Forelimb muscle (tissue), 1 donor: ENCODE measurements around the gene S100PBP. TPM values are rescaled to one million over a fixed set of nuclear protein-coding genes. Genes with fewer than 3 reads are reported as not detected.

Experiments
- DNase-seq: peaks from one replicate; pipeline ENCODE4 v3.0.0-alpha.2; 2013; ENCODE audit warnings: low read depth
- polyA plus RNA-seq: library from polyadenylated mRNA; unstranded; fragments of 120-200 nt; gene quantifications from one replicate; pipeline ENCODE4 v1.2.1, GENCODE V29; 2013; ENCODE audit not compliant: insufficient read length

S100PBP gene
- polyA plus RNA-seq, 1 donor = 22.5 TPM

DNA sequence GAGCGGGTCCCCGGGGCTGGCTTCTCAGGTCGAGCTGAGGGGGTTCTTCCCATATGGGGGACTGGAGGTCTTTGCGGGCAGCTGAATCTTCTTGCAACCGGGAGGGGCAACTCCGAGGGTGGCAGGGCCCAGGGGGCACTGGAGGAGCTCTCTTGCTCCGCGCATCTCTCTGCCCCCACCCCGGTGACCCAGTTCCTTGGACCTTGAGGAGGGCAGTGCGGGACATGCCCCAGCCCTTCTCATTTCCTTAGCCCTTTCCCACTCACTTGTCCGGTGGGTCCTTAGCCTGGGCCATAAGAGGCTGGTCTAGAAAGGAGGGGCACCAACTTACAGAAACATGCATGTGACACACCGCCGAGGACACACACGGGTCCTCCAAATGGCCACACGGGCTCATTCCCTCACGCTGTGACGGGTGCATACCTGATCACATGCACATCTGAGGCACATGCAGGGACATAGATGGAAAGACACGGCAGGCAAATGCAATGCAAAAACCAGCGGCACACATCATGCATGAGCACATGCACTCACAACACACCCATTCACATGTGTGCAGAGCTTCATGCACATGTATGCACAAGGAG, 69.5 kb downstream of the S100PBP start:
- no peak for DNase-seq

GRCh38 chr1:32887623-32888022, 70.2 kb downstream of the S100PBP start:
- DNase-seq = no peak

DNA sequence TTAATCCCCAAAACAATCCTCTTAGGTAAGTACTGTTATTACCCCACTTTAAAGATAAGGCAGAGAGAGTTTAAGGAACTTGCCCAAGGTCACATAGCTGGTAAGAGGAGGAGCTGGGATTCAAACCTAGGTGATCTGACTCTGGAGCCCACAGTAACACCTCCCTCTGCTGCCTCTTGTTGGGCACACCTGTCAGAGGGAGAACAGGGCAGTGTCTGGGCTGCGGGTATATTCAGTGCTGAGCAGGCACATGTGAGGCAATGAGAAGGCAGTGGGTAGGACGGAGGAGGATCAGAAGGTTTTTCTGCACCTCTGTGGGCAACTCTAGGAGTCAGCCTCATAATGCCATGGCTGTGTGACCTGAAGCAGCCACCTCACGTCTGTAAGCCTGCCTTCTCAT, 70.7 kb downstream of the S100PBP start:
- DNase-seq = no peak

DNA sequence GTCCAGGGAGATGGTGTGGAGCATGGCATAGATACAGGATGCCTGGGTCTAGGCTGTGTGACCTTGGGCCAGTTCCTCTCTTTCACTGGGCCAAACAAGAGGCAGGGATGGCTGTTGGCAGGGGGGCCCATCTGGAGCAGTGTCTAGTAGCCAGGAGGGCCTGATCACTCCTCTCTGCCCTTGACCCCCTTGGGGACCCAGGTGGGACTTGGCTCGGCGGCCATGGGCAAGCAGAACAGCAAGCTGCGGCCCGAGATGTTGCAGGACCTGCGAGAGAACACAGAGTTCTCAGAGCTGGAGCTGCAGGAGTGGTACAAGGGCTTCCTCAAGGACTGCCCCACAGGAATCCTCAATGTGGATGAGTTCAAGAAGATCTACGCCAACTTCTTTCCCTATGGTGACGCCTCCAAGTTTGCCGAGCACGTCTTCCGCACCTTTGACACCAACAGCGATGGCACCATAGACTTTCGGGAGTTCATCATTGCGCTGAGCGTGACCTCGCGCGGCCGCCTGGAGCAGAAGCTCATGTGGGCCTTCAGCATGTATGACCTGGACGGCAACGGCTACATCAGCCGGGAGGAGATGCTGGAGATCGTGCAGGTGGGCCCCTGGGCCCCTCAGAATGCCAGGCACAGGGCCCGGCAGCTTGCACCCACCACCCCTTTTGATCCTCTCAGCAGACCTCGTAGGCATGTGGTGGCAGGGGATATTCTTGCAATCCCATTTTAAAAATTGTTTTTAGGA, 71.4 kb downstream of the S100PBP start:
- DNase-seq = no peak

GRCh38 chr1:32889731-32890278, 72.4 kb downstream of the S100PBP start:
- DNase-seq = no peak

- DNase-seq = no peak
These were observed 73.2 kb downstream of the S100PBP start for GRCh38 chr1:32890516-32891240.

DNA sequence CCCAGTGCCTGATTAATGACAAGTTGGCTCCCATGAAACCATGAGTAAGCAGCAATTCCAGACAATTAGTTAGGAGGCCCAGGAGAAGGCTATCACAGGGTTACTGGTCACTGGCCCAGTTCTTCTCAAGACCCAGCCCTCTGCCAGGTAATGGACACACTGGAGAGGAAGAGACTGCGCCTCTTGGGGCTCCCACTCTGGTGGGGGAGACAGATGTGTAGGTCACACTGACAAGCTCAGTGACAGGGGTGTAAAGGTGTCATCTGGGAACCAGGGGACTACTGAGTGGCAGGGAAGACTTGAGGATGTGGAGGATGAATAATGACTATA, 73.8 kb downstream of the S100PBP start:
- no peak for DNase-seq

GRCh38 chr1:32891630-32892029, 74.2 kb downstream of the S100PBP start:
- no peak for DNase-seq

DNA sequence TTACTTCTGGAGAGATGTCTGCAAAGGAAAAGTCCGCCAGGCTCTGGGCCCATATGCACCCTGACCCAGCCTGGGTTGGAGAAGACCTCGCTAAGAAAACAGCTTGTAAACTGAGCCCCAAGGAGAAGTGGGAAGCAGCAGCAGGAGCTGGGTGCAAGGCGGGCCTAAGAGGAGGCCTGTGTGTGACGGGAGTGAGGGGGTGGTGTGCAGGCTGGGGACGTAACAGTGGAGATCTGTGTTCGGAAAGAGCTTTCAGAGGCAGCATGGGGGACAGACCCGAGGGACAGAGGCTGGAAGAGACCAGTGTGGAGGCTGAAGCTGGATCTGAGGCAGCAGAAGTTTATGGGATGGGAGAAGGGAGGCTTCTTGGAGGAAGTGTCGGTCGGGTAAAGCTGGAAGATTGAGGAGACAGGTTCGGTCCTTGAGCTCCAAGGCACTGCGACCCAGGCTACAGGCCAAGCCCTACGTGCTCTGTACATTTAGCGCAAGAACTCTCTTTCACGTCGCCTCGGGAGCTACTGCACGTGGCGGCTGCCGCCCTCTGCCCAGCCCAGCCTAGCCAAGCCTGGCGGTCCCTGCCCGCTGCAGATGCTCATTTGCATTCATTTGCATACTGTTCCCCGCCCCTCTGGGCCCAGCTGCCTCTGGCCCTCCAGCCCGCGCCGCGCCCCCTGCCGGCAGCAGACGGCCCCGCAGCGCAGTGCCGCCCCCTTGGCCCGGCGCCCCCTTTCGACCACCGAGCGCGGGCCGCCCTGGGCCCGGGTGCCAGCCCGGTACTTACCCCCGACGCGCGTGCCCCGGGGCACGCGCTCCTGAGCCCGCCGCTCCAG, 75.1 kb downstream of the S100PBP start:
- no peak for DNase-seq

DNA sequence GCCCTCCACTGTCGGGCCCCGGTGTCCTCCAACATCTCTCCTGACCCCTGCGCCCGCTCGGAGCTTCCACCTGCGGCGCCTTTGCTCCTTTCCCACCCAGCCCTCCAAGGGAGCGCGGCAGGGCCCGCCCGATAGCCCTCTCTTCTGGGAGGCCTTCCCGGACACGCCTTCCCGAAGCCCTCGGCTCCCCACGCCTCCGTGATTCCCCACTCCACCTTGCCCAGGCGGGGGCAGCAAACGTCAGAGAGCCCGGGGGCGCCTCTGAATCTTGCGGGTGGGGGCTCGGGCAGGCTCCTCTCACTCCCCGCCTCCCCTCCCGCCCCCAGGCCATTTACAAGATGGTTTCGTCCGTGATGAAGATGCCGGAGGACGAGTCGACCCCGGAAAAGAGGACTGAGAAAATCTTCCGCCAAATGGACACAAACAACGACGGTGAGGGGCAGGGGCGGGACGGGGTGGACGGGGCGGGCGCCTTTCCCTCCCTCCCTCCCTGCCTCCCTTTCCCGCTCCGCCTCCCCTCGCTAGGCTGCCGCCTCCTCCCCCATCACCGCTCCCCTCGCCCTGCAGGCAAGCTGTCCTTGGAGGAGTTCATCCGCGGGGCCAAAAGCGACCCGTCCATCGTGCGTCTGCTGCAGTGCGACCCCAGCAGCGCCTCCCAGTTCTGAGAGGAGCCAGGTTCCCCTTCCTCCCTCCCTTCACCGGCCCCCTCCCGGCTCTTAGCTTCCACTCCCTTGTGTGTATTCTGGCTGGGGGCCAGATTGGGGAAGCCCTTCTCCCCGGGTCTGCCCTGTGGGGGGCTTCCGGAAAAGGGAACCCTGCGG, 76.0 kb downstream of the S100PBP start:
- DNase-seq = no peak

- DNase-seq = no peak
These were observed 76.7 kb downstream of the S100PBP start for GRCh38 chr1:32894019-32894600.

DNA sequence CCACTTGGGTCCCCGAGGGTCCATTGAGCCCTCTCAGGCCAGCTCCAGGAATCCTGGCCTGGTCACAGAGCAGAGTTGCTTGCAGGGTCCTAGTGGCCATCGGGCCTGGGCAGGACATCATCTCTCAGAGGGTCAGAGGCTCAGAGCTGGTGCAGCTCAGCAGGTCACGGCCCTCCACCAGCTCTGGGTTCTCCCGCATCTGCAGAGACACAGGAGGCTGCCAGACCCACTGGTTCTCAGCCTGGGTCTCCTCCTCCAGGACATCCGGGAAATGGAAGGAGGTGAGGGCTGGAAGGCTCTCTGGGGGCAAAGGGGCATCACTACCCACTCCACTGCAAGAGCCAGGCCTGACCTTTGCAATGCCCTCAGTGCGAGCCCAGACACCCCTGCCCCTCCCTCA, 77.2 kb downstream of the S100PBP start:
- DNase-seq = no peak

DNA sequence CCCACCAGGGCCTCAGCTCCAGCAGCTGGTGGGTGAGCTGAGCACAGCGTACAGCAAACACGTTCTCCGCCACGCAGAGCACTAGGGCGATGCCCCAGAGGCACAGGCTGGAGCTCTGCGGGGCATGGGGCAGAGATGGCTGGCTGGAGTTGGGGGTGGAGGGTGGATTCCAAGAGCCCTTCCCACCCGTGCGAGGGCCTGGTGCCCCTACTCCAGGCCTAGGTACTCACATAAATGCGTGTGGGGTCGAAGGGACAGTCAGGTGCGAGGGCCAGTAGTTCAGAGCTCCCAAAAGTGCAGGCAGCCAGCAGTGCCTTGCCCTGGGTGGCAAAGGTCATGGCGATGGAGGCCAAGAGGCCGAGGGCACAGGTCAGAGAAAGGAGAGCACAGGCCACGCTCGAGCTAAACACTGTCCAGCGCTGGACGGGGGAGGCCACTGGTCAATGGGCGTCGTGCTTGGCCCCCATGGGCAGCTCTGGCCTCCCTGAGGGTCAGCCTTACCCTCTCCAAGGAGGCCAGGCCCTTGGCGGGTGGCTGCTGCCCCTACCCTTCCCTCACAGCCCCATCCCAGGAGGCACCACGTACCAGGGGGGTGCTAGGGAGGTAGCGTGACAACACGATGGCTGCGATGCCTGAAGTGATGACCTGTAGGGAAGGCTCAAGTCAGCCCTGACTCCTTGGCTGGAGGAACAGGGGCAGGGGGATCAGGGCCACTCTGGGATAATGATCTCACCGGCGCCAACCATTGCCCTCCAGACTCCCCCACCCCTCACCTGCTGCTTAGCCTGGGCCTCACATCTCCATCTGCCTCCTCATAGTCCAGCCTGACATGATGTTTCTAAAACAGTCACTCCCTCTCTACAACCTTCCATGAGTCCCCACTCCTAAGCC, 78.1 kb downstream of the S100PBP start:
- no peak for DNase-seq

GRCh38 chr1:32896451-32896850, 79.0 kb downstream of the S100PBP start:
- DNase-seq = no peak

- DNase-seq = no peak
These were observed 79.9 kb downstream of the S100PBP start for GRCh38 chr1:32897082-32898049.

GRCh38 chr1:32898056-32898455, 80.6 kb downstream of the S100PBP start:
- DNase-seq = no peak

DNA sequence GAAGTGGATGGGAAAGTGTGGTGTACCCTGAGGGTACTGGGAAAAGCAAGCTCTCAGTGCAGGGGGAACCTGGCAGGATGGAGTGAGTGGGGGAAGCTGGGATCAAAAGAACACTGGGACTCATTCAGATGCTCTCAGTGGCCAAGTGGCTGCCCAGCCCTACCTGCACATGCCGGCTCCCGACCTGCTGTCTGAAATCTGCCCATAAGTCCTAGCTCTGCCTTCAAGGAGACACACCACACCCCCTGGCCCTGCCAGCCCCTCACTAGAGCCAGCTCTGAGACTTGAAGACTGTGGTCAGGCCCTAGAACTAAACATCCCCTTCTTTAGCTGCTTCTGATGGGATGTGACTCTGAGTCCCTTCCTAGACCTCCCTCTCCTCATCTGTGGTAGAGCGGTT, 81.5 kb downstream of the S100PBP start:
- DNase-seq = no peak

- no peak for DNase-seq
These were observed 82.3 kb downstream of the S100PBP start for GRCh38 chr1:32899586-32900296.
